PFSK-1 (cell line): ENCODE data around the gene KCNK3.

Experiments
- FOXP2 ChIP-seq: optimal IDR thresholded peaks from 2 replicates; pipeline ENCODE3; 2011; ENCODE audit warnings: borderline replicate concordance, control low read depth, inconsistent platforms; ENCODE audit not compliant: insufficient read depth; ENCODE audit errors: extremely low read length, extremely low read depth
- POLR2AphosphoS5 ChIP-seq: IDR thresholded peaks from 2 replicates; pipeline ENCODE4 v1.6.1; 2012; ENCODE audit warnings: low read depth, mild to moderate bottlenecking, control low read depth, low read length, moderate library complexity
- SIN3A ChIP-seq: IDR thresholded peaks from 2 replicates; pipeline ENCODE4 v1.6.1; 2012; ENCODE audit warnings: mild to moderate bottlenecking, low read length, moderate library complexity, borderline replicate concordance; ENCODE audit not compliant: insufficient read depth
- TAF1 ChIP-seq: IDR thresholded peaks from 2 replicates; pipeline ENCODE4 v1.6.1; 2012; ENCODE audit warnings: low read length, control low read depth, borderline replicate concordance; ENCODE audit not compliant: insufficient read depth
- TF ChIP-seq, protein P1 (sequence below), 2 experiments: IDR thresholded peaks; 2 replicates each; pipeline versions ENCODE4 v1.6.1 to v1.8.0; 2011 to 2012; ENCODE audit warnings: low read depth in 2 of 2, low read length in 2 of 2, control low read depth in 1 of 2, inconsistent platforms in 1 of 2, mild to moderate bottlenecking in 1 of 2, moderate library complexity in 1 of 2; ENCODE audit not compliant: insufficient read depth in 1 of 2

The KCNK3 gene

DNA sequence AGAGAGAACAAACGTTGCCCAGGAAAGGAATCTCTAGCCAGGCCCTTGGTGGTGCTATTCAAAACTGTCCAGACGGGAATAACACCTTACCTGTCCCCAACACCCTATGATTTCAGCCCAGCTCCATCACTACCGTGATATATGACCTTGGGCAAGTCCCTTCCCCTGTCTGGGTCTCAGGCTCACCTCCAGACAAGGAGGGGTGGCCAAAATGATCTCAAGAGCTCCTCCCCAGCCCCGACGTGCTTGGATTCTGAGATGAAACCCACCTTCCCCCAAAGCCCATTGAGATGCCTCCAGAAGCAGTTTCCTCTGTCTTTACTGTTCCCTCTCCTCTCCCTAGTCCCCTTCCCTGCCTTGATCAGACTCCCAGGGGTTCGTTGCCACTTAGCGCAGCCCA lies 1.5 kb downstream of the KCNK3 start:
- TF ChIP-seq TAF1 = no peak
- TF ChIP-seq FOXP2 = no peak
- no peak for TF ChIP-seq SIN3A
- TF ChIP-seq, protein P1, sequence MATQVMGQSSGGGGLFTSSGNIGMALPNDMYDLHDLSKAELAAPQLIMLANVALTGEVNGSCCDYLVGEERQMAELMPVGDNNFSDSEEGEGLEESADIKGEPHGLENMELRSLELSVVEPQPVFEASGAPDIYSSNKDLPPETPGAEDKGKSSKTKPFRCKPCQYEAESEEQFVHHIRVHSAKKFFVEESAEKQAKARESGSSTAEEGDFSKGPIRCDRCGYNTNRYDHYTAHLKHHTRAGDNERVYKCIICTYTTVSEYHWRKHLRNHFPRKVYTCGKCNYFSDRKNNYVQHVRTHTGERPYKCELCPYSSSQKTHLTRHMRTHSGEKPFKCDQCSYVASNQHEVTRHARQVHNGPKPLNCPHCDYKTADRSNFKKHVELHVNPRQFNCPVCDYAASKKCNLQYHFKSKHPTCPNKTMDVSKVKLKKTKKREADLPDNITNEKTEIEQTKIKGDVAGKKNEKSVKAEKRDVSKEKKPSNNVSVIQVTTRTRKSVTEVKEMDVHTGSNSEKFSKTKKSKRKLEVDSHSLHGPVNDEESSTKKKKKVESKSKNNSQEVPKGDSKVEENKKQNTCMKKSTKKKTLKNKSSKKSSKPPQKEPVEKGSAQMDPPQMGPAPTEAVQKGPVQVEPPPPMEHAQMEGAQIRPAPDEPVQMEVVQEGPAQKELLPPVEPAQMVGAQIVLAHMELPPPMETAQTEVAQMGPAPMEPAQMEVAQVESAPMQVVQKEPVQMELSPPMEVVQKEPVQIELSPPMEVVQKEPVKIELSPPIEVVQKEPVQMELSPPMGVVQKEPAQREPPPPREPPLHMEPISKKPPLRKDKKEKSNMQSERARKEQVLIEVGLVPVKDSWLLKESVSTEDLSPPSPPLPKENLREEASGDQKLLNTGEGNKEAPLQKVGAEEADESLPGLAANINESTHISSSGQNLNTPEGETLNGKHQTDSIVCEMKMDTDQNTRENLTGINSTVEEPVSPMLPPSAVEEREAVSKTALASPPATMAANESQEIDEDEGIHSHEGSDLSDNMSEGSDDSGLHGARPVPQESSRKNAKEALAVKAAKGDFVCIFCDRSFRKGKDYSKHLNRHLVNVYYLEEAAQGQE (IDR thresholded peaks at IDR 0.05; ENCODE audit: insufficient read depth in 1 of 2, low read depth in 2 of 2, low read length in 2 of 2) = no peak
- no peak for TF ChIP-seq POLR2AphosphoS5

DNA sequence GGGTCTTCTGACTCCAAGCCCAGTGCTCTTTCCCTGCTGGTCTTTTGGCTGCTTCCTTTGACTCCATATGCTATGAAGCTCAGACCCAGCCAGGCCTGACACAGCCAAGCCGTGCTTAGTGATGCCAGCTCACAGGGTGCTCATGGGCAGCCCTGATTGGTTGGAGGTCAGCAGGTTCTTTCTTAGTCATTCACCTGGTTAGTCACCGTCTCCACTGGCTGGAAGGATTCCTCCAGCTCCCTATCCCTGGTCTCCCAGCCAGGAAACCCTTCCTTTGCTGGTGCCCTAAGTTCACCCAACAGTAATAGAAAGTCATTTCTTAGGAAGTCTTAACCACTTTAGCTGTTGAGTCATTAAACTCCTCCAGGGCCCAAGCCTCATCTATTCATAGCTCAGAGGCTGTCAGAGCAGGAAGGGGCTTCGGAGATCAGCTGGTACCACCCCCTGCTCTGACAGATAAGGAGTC lies 3.9 kb downstream of the KCNK3 start:
- TF ChIP-seq TAF1 (no peak), FOXP2 (no peak), SIN3A (no peak), POLR2AphosphoS5 (no peak)
- TF ChIP-seq, protein P1 (IDR thresholded peaks at IDR 0.05; ENCODE audit: insufficient read depth in 1 of 2, low read depth in 2 of 2, low read length in 2 of 2) = no peak

DNA sequence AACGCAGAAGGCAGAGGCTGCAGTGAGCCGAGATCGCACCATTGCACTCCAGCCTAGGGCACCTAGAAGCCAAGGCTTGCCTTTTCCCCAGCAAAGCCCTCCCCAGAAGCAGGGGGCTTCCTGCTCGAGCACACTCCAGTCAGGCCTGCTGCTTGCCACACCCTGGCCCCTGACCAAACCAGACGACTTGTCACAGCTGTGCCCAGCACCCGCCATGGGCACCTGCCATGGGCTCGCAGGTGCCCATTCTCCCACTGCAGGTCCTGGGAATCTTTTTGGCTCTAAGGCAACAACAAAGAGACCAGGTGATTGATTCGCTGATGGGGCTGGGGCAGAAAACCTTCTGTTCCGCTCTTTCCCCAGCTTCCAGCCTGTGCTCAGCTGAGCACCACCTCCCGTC lies 4.9 kb downstream of the KCNK3 start:
- TF ChIP-seq SIN3A (no peak), FOXP2 (no peak), TAF1 (no peak), POLR2AphosphoS5 (no peak)
- TF ChIP-seq, protein P1 (IDR thresholded peaks at IDR 0.05; ENCODE audit: insufficient read depth in 1 of 2, low read depth in 2 of 2, low read length in 2 of 2) = no peak

DNA sequence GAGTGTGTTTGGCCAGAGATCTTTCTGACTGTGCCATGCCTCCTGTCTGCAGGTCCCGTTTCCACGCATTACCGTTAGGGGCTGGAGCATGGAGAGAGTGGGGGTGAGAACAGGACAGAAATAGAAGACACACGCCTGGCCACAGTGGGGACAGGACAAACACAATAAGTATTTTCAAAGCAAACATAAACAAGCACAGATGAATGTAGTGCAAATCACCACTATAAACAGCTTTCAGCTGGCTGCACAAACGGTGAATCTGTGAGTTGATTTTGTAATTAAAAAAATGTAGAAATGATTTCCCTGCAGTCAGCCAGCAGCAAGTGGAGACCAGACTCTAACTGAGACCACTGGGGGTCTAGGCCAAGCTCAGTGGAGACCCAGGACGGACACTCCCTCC lies 6.8 kb downstream of the KCNK3 start:
- TF ChIP-seq FOXP2 = no peak
- no peak for TF ChIP-seq SIN3A
- TF ChIP-seq POLR2AphosphoS5 = no peak
- TF ChIP-seq TAF1 = no peak
- TF ChIP-seq, protein P1 (IDR thresholded peaks at IDR 0.05; ENCODE audit: insufficient read depth in 1 of 2, low read depth in 2 of 2, low read length in 2 of 2) = no peak

DNA sequence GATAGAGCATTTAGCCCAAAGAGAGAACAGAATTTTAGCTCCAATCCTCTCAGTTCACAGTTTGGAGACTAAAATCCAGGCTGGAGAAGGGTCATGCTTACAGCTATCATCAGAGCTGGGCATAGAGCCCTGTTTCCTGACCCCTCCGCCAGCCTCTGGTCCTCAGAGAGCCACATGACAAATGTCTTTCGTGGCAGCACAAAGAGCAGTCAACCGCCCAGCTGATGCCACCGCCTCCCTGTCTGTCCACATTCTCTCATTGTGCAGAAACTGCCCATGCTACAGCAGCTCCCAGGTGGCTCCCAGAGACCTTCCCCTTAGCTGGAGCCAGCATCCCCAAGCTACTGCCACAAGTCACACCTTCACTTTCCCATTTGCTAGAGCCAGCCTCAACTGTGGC lies 7.6 kb downstream of the KCNK3 start:
- no peak for TF ChIP-seq FOXP2
- TF ChIP-seq SIN3A = no peak
- TF ChIP-seq, protein P1 (IDR thresholded peaks at IDR 0.05; ENCODE audit: insufficient read depth in 1 of 2, low read depth in 2 of 2, low read length in 2 of 2) = no peak
- TF ChIP-seq POLR2AphosphoS5 = no peak
- no peak for TF ChIP-seq TAF1
